Stomach (tissue), 9 donors: ENCODE measurements around the gene DCAF5. TPM values are rescaled to one million over a fixed set of nuclear protein-coding genes. Genes with fewer than 3 reads are reported as not detected.

ENCODE experiments used
- DNase-seq, 2 donors: peaks; one replicate each; pipeline versions ENCODE4 v3.0.0 to v3.0.0-alpha.2; 2013 to 2019
- H3K27ac ChIP-seq, 5 donors: fragments of 200-600 bp in 4 of 5; sonication (generic) in 4 of 5; one replicate each; pipeline ENCODE4 v1.5.1; 2013 to 2019; ENCODE audit warnings: mild to moderate bottlenecking in 1 of 5, moderate library complexity in 1 of 5
- H3K27me3 ChIP-seq, 3 donors: fragments of 200-600 bp; sonication (generic); one replicate each; pipeline ENCODE4 v1.5.1; 2017 to 2019; ENCODE audit warnings: mixed run types in 1 of 3
- H3K36me3 ChIP-seq, 4 donors: fragments of 200-600 bp; sonication (generic); 1 replicate in 3 of 4; 2 replicates in 1 of 4; pipeline ENCODE4 v1.5.1; 2016 to 2019
- H3K4me1 ChIP-seq, 4 donors: fragments of 200-600 bp; sonication (generic); one replicate each; pipeline ENCODE4 v1.5.1; 2016 to 2019
- H3K4me3 ChIP-seq, 4 donors: fragments of 200-600 bp; sonication (generic) in 3 of 4; one replicate each; pipeline ENCODE4 v1.5.1; 2016 to 2019; ENCODE audit warnings: mild to moderate bottlenecking in 1 of 4
- H3K9me3 ChIP-seq, 4 donors: fragments of 200-600 bp; sonication (generic); one replicate each; pipeline ENCODE4 v1.5.1; 2016 to 2019
- EP300 ChIP-seq: sonication (generic); formaldehyde crosslinking; IDR thresholded peaks from one replicate; pipeline ENCODE4 v1.6.1; 2017; ENCODE audit warnings: antibody characterized with exemption
- POLR2A ChIP-seq, 4 donors: fragments of 450-650 bp; IDR thresholded peaks; one replicate each; pipeline ENCODE4 v1.6.1; 2016; ENCODE audit warnings: antibody characterized with exemption in 4 of 4, control low read depth in 2 of 4, mild to moderate bottlenecking in 1 of 4, moderate library complexity in 1 of 4
- POLR2AphosphoS5 ChIP-seq, 3 donors: sonication (generic); formaldehyde crosslinking; IDR thresholded peaks; one replicate each; pipeline ENCODE4 v1.6.1; 2016; ENCODE audit warnings: antibody characterized with exemption in 3 of 3
- WGBS, 5 donors: extraction: QIAGEN DNeasy Blood & Tissue Kit in 3 of 5; methylation state at CpG; one replicate each; pipeline versions ENCODE4 v1.1.5 to v1.1.7; 2013 to 2018; 5-methylcytosine and 5-hydroxymethylcytosine counted together
- intact Hi-C: fragments of 100-400 bp; cut with DNase I; formaldehyde crosslinking; loops from one replicate; pipeline ENCODE4 v1.15.1; 2023; ENCODE audit warnings: low total_unique reads
- polyA plus RNA-seq, 3 donors: library from polyadenylated mRNA; stranded (reverse); fragments of 200-250 nt; gene quantifications; one replicate each; pipeline ENCODE4 v1.2.3, GENCODE V29; 2013
- total RNA-seq, 5 donors: library from RNA; depleted of rRNA; stranded (reverse); fragments of >200 nt; gene quantifications; one replicate each; pipeline versions ENCODE4 v1.1.0 to v1.2.3, GENCODE V29; 2014 to 2016
- TF ChIP-seq, protein P1 (sequence below), 7 experiments: fragments of 450-650 bp in 4 of 7; fragments of 200-600 bp in 3 of 7; sonication (generic) in 3 of 7; IDR thresholded peaks; one replicate each; pipeline ENCODE4 v1.5.1; 2016 to 2019; ENCODE audit warnings: antibody characterized with exemption in 7 of 7, control low read depth in 2 of 7, mild to moderate bottlenecking in 1 of 7
- donor health status: healthy with polysubstance abuse.
- donor health status: Bipolar disorder and iron deficiency.
- donor health status: healthy.

The DCAF5 gene
- total and polyA plus RNA-seq, 8 donors = 13.9 to 80.5 (median 26.9) TPM

DNA sequence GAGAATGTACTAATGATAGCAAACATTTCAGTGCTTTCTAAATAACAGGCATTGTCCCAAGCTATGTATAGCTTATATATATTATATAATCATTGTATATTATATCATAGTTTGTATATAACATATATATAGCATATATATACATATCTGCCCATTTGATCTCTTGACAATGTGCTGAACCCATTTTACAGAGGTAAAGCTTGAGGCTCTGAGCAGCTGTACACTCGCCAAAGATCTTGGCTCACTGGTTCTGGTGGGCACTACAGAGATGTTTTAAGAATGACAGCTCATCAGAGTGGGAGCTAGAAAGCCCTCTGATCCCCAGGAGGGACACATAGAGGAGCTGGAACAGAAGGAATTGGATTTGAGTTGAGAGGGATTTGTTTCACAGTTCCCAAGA, 105.7 kb downstream of the DCAF5 start:
- peaks cover 0 to 3% (median 0%) of the 10 kb centered on the region in 4 donors for H3K36me3 ChIP-seq
- intact Hi-C loops = no loop called here
- H3K4me3 ChIP-seq = no peak overlapping the region
- no peak for DNase-seq
- TF ChIP-seq EP300 (no peak), POLR2AphosphoS5 (IDR thresholded peaks at IDR 0.05) (no peak), POLR2A (IDR thresholded peaks at IDR 0.05) (no peak)
- TF ChIP-seq, protein P1, sequence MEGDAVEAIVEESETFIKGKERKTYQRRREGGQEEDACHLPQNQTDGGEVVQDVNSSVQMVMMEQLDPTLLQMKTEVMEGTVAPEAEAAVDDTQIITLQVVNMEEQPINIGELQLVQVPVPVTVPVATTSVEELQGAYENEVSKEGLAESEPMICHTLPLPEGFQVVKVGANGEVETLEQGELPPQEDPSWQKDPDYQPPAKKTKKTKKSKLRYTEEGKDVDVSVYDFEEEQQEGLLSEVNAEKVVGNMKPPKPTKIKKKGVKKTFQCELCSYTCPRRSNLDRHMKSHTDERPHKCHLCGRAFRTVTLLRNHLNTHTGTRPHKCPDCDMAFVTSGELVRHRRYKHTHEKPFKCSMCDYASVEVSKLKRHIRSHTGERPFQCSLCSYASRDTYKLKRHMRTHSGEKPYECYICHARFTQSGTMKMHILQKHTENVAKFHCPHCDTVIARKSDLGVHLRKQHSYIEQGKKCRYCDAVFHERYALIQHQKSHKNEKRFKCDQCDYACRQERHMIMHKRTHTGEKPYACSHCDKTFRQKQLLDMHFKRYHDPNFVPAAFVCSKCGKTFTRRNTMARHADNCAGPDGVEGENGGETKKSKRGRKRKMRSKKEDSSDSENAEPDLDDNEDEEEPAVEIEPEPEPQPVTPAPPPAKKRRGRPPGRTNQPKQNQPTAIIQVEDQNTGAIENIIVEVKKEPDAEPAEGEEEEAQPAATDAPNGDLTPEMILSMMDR (IDR thresholded peaks at IDR 0.05) = no peak
- peak overlapping the region in 3 of 5 donors; percentile 65 to 84 (median 83) for H3K27ac ChIP-seq
- no peaks in the 10 kb centered on the region for H3K27me3 ChIP-seq
- H3K9me3 ChIP-seq = no peaks in the 10 kb centered on the region
- H3K4me1 ChIP-seq = peaks cover 61 to 98% (median 79%) of the 10 kb centered on the region in 4 donors
- WGBS, 5 donors = 91 to 100% (median 92%) methylated on average over 1 of the region's 1 CpG

DNA sequence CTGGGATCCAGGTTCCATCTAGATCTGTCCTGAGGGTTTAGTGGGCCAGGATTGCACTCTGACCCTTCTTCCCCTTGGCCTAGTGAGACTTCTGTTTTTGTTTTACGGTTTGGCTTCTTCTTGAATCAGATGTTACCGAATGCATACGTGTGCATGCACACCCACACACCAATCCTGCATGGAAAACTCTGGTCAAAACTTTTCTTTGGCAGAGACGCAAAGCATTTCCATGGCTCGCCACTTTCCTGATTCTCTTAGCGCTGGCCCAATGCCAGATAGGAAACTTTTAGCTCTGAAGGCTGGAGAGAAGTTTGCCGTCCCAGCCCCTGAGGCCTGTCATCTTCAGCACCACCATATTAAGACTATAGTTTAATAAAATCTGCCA, 106.5 kb downstream of the DCAF5 start:
- peaks cover 63 to 96% (median 78%) of the 10 kb centered on the region in 4 donors for H3K4me1 ChIP-seq
- peak; percentile 54 to 80 for DNase-seq
- intact Hi-C loops = no loop called here

DNA sequence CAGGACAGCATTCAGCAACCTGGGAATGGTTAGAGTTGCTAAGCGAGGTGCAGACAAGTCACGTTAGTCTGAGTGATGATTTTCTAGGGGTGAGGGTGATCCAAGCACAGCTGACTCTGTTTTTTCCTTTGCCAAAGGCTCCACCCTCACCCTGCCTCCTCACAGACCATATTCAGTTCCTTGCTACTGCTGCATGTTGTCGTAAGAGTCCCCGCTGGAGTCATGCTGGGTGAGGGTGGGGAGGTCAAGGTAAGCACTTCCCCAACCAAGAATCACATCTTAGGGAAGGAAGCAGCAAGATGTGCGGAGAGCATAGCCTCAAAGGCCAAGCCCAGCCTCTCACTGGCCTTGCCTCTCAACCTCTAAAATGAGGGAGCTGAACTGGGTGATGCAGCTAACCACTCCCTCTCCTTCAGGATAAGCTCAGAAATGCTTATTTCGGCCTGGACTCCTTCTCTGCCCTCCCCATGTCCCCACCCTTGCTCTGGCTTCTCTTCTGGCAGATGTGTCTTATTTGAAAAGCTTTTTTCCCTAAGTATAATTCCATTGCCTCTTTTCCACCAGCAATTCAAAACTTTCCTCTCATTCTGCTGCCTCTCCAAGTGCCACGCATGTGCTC, 107.0 kb downstream of the DCAF5 start:
- H3K9me3 ChIP-seq = no peaks in the 10 kb centered on the region
- no peak for DNase-seq
- TF ChIP-seq POLR2A (IDR thresholded peaks at IDR 0.05) = no peak
- TF ChIP-seq, protein P1 (IDR thresholded peaks at IDR 0.05) = no peak
- no peak for TF ChIP-seq POLR2AphosphoS5 (IDR thresholded peaks at IDR 0.05)
- no peak for TF ChIP-seq EP300
- H3K27ac ChIP-seq = peak overlapping the region; percentile 23 to 84 (median 65)
- intact Hi-C loops = no loop called here
- peaks cover 60 to 91% (median 73%) of the 10 kb centered on the region in 4 donors for H3K4me1 ChIP-seq
- H3K27me3 ChIP-seq = no peaks in the 10 kb centered on the region
- no peak overlapping the region for H3K4me3 ChIP-seq
- 55 to 71% (median 62%) methylated on average over 7 of the region's 7 CpGs for WGBS, 5 donors
- H3K36me3 ChIP-seq = no peaks in the 10 kb centered on the region

More for the DNA sequence above, 106.5 kb downstream of the DCAF5 start:
- H3K27me3 ChIP-seq = no peaks in the 10 kb centered on the region
- WGBS, 5 donors = 12 to 43% (median 16%) methylated on average over 7 of the region's 7 CpGs
- no peak overlapping the region for H3K4me3 ChIP-seq
- no peaks in the 10 kb centered on the region for H3K36me3 ChIP-seq
- no peak for TF ChIP-seq EP300
- TF ChIP-seq POLR2AphosphoS5 (IDR thresholded peaks at IDR 0.05) = no peak
- no peaks in the 10 kb centered on the region for H3K9me3 ChIP-seq
- H3K27ac ChIP-seq = peak overlapping the region; percentile 23 to 84 (median 65)

DNA sequence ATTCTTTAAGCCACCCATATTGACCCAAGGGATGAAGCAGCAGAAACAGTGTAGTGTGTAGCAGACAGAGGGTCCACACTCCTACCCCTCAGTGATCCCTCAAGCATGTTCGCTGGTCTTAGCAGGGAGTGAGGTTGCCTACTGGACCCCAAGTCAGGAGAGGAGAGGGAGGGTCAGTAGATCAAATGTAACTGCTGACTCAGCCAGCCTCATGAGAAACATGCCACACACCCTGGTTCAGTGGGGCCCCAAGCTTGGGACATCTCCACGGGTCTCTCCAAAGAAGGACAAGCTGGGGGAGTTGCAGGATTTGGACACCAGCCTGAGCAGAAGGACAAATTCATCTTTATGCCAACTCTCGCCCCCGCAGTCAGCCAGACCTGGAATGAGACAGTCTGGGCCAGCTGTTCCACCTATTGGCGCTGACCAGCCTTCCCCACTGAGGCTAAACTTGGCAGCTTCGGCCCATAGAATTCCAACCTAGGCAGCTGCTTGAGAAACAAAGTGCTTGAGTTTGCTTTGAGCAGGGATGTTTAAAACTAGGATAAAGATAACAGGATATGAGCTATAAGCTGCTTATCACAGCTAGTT, 107.9 kb downstream of the DCAF5 start:
- H3K27ac ChIP-seq = peak overlapping the region in 4 of 5 donors; percentile 58 to 84 (median 74)
- no peaks in the 10 kb centered on the region for H3K27me3 ChIP-seq
- intact Hi-C loops = no loop called here
- no peak overlapping the region for H3K4me3 ChIP-seq
- TF ChIP-seq EP300 (no peak), POLR2AphosphoS5 (IDR thresholded peaks at IDR 0.05) (peak in 1 of 3 donors; percentile 38), POLR2A (IDR thresholded peaks at IDR 0.05) (no peak)
- TF ChIP-seq, protein P1 (IDR thresholded peaks at IDR 0.05) = no peak
- peaks cover 52 to 82% (median 64%) of the 10 kb centered on the region in 4 donors for H3K4me1 ChIP-seq
- peak in 1 of 2 donors; percentile 62 for DNase-seq
- no peaks in the 10 kb centered on the region for H3K9me3 ChIP-seq
- no peaks in the 10 kb centered on the region for H3K36me3 ChIP-seq
- 45 to 69% (median 61%) methylated on average over 6 of the region's 6 CpGs for WGBS, 5 donors
